Fibroblast of lung (primary cell): Measurements from ENCODE around the gene AMPD3.

Experiments used
- CTCF ChIP-seq, 2 donors: IDR thresholded peaks in 1 of 2; conservative IDR thresholded peaks in 1 of 2; 1 replicate in 1 of 2; 2 replicates in 1 of 2; pipeline ENCODE4 v1.5.1; 2011 to 2012; ENCODE audit warnings: low read length in 2 of 2, control low read depth in 1 of 2, inconsistent platforms in 1 of 2, low read depth in 1 of 2, mild to moderate bottlenecking in 1 of 2
- EZH2 ChIP-seq: IDR thresholded peaks from 2 replicates; pipeline ENCODE4 v1.5.1; 2012; ENCODE audit warnings: low read length, control low read depth, mild to moderate bottlenecking; ENCODE audit errors: missing control alignments

DNA sequence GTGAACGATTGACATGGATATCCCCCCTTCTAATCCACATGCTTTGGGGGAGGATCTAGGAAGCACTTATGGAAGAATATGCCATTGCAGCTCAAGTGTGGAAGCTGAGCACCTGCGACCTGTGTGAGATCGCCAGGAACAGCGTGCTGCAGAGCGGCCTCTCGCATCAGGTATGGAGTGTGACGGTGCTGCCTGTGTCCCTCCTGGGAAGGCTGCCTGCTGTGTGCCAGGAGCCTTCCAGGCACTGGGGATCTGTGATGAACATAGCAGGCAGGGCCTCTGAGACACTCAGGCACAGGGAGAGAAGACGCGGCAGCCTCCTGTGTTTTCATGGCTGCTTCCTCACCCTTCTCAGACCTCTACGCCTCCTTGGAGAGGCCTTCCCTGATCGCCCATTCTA lies 49.4 kb downstream of the AMPD3 start:
- TF ChIP-seq CTCF (conservative IDR thresholded peaks at IDR 0.05 in 1 of 2, IDR thresholded peaks at IDR 0.05 in 1 of 2; ENCODE audit: low read depth in 1 of 2, low read length in 2 of 2) (no peak), EZH2 (no peak)
